Measurements from ENCODE around the gene MIOX.
"Not testable (repeated sequence)": the region's sequence is repeated elsewhere in the genome, so short reads cannot be mapped to it uniquely, and the experiment has no call there.

The MIOX gene

GRCh38 chr22:50516068-50516467 is 29.4 kb downstream of the MIOX start:
- DNase-seq (ENCODE audit: low read depth in 1 of 2, low spot score in 1 of 2) = no peak

GRCh38 chr22:50516891-50517290 is 30.2 kb downstream of the MIOX start:
- DNase-seq (ENCODE audit: low read depth in 1 of 2, low spot score in 1 of 2) = no peak

GRCh38 chr22:50517495-50518260 is 31.0 kb downstream of the MIOX start:
- no peak for DNase-seq (ENCODE audit: low read depth in 1 of 2, low spot score in 1 of 2)

GRCh38 chr22:50518606-50519005 is 31.9 kb downstream of the MIOX start:
- no peak for DNase-seq (ENCODE audit: low read depth in 1 of 2, low spot score in 1 of 2)

GRCh38 chr22:50519151-50519550 is 32.5 kb downstream of the MIOX start:
- DNase-seq (ENCODE audit: low read depth in 1 of 2, low spot score in 1 of 2) = no peak

GRCh38 chr22:50520184-50520583 is 33.5 kb downstream of the MIOX start:
- DNase-seq (ENCODE audit: low read depth in 1 of 2, low spot score in 1 of 2) = not testable (repeated sequence)

- no peak for DNase-seq (ENCODE audit: low read depth in 1 of 2, low spot score in 1 of 2)
Measured at GRCh38 chr22:50520826-50521453, 34.3 kb downstream of the MIOX start.

GRCh38 chr22:50521710-50522109 is 35.1 kb downstream of the MIOX start:
- no peak for DNase-seq (ENCODE audit: low read depth in 1 of 2, low spot score in 1 of 2)

- no peak for DNase-seq (ENCODE audit: low read depth in 1 of 2, low spot score in 1 of 2)
Measured at GRCh38 chr22:50522208-50522805, 35.6 kb downstream of the MIOX start.

GRCh38 chr22:50522806-50523438 is 36.3 kb downstream of the MIOX start:
- DNase-seq (ENCODE audit: low read depth in 1 of 2, low spot score in 1 of 2) = no peak

- DNase-seq (ENCODE audit: low read depth in 1 of 2, low spot score in 1 of 2) = no peak
Measured at GRCh38 chr22:50523458-50523805, 36.8 kb downstream of the MIOX start.

- DNase-seq (ENCODE audit: low read depth in 1 of 2, low spot score in 1 of 2) = no peak
Measured at GRCh38 chr22:50523806-50524675, 37.4 kb downstream of the MIOX start.

GRCh38 chr22:50524676-50525103 is 38.0 kb downstream of the MIOX start:
- no peak for DNase-seq (ENCODE audit: low read depth in 1 of 2, low spot score in 1 of 2)

- peak; percentile 95 to 96 for DNase-seq (ENCODE audit: low read depth in 1 of 2, low spot score in 1 of 2)
Measured at GRCh38 chr22:50525104-50525857, 38.6 kb downstream of the MIOX start, which contains the start of gene SCO2. Gene SCO2 (minus strand): TSS chr22:50525598. CDS start chr22:50524411, 1,187 bp downstream.

GRCh38 chr22:50525858-50526107 is 39.1 kb downstream of the MIOX start:
- DNase-seq (ENCODE audit: low read depth in 1 of 2, low spot score in 1 of 2) = no peak

- peak; percentile 71 to 84 for DNase-seq (ENCODE audit: low read depth in 1 of 2, low spot score in 1 of 2)
Measured at GRCh38 chr22:50526108-50526833, 39.6 kb downstream of the MIOX start.

GRCh38 chr22:50526834-50527801 is 40.5 kb downstream of the MIOX start:
- peak in 1 of 2 donors; percentile 41 for DNase-seq (ENCODE audit: low read depth in 1 of 2, low spot score in 1 of 2)

- no peak for DNase-seq (ENCODE audit: low read depth in 1 of 2, low spot score in 1 of 2)
Measured at GRCh38 chr22:50527921-50528681, 41.4 kb downstream of the MIOX start.

Measured in activated CD4-positive, alpha-beta T cell treated with anti-CD3 and anti-CD28 coated beads, Interleukin-2, amount 50 U/mL, for 24 hours (primary cell).